NCI-H1092 (cell line): ENCODE results near the gene PPM1B.
"Not testable (repeated sequence)": the region's sequence is repeated elsewhere in the genome, so short reads cannot be mapped to it uniquely, and the experiment has no call there.

ENCODE experiments used
- DNase-seq: peaks from one replicate; lab custom pipeline; 2025; lab: John Stamatoyannopoulos, UW

The PPM1B gene

DNA sequence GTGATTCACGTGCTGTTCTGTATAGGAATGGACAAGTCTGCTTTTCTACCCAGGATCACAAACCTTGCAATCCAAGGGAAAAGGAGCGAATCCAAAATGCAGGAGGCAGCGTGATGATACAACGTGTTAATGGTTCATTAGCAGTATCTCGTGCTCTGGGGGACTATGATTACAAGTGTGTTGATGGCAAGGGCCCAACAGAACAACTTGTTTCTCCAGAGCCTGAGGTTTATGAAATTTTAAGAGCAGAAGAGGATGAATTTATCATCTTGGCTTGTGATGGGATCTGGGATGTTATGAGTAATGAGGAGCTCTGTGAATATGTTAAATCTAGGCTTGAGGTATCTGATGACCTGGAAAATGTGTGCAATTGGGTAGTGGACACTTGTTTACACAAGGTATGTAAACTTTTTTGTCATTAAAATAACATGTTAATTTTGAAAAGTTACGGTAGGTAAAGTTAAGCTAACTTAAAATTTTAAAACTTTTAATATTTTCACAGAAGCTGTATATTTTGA lies 33.0 kb downstream of the PPM1B start:
- no peak for DNase-seq

DNA sequence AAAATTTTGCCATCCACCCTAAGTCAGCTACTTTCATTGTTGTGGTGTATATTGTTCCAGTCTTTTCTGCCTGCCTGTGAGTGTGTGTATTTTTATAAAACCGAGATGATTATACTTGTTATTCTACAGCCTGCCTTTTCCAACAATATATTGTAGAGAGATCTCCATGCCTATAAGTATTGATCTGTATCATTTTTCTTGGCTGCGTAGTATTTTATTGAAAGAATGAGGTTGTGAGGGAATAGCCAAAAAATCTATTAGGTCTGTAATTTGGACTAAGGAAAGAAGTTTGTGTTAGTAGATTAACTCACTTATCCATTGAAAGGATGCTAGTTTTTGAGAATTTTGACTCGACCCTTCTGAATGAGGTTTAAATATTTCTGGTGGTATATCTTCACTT lies 34.9 kb downstream of the PPM1B start:
- no peak for DNase-seq

DNA sequence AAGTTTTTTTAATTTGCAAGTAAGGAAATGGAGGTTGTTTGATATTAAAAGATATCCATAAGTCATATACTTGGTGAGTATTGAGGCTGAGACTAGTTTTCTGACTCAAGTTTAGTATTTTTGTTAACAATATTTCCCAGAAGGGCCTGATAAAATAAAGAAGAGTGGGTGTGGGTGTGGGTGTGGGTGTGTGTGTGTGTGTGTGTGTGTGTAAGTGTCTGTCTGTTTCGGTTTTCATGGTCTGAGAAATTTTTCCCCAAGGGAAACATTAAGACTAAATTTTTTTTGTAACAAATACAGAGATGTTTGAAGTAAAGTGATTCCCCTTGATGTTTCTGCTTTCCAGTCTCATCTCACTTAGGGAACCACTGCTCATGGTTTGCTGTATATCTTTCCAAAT lies 36.5 kb downstream of the PPM1B start:
- DNase-seq = no peak

DNA sequence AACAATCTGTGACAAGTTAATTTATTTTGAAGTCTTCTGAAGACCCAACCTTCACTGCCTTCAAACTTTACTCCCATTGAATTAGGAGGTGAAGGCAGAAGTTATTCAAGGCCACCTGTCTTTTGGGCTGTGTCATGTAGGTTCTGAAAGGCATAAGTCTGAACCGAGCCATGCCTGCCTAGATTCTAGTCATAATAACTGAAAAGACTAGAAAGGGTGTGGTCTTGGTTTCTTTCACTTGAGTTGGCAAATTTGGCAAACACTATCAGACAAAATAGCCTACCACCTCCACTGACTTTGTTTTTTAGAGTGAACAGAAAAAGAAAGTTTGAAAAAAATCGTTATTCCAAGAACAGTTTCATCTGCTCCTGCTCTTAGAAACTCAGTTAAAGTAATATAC lies 38.4 kb downstream of the PPM1B start:
- no peak for DNase-seq

DNA sequence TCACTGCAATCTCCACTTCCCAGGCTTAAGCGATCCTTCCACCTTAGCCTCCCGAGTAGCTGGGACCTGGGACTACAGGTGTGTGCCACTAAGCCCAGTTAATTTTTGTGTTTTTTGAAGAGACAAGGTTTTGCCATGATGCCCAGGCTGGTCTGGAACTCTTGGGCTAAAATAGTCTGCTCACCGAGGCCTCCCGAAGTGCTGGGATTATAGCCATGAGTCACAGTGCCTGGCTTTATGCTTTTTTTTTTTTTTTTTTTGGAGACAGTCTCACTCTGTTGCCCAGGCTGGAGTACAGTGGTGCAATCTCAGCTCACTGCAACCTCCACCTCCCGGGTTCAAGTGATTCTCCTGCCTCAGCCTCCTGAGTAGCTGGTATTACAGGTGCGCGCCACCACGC lies 39.0 kb downstream of the PPM1B start:
- DNase-seq = not testable (repeated sequence)

DNA sequence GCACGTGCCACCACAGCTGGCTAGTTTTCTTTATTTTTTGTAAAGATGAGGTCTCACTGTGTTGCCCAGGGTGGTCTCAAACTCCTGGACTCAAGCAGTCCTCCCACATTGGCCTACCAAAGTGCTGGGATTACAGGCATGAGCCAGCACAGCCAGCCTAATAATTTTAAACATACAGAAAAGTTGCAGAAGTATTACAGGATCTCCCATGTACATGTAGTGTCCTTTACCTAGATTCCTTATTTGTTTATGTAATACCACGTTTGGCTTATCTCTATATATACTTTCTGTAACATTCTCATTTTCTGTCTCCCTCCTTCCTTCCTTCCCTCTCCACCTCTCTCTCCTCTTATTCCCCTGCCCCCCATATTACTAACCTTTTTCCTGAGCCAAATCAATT lies 41.7 kb downstream of the PPM1B start:
- DNase-seq = no peak

DNA sequence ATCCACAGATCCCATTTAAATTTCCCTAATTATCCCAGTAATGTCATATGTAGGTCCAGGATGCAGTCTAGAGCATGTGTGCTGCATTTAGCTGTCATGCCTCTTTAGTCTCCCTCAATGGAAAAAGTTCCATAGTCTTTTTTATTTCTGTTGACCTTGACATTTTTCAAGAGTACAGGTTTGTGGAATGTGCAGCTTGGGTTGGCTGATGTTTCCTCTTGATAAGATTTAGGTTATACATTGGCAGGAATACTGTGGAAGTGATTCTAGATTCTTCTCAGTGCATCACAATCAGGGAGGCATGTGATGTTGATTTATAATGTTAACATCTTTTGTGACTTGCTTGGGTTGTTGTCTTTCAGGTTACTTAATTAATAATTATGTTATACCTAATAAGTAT lies 42.5 kb downstream of the PPM1B start:
- DNase-seq = no peak

DNA sequence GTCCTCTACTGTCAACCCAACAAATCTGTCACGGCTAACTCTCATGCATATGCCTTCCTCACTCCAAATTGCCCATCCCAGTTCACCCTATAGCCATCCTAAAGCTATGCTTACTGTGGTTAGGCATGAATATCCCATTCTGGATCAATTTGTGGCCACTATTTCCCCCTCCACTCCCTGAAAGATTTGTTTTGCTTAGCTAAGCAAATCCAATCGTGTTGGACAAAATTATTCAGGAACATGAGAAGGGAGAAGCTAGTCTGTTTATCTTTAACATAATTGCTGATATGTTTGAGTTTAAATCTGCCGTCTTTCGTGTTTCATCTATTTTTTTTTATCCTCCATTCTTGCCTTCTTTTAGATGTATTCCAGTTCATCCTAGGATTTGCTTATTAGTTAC lies 43.6 kb downstream of the PPM1B start:
- DNase-seq = no peak

DNA sequence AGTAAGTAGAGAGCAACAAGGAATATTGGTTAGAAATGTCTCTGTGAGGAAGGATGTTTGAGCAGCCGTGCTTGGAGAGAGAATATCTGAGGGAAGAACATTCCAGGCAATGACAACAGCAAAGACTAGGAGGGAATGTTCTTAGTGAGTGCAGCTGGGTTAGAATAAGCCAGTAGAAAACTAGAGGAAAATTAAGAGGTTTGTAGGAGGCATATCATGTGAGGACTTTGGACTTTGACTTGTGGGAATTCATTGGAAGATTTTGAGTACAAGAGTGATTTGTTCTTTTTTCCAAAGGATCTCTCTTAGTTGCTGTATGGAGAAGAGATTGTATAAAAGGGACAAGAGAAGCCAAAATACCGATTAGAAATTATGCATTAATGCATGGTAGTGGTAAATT lies 47.2 kb downstream of the PPM1B start:
- DNase-seq = no peak

DNA sequence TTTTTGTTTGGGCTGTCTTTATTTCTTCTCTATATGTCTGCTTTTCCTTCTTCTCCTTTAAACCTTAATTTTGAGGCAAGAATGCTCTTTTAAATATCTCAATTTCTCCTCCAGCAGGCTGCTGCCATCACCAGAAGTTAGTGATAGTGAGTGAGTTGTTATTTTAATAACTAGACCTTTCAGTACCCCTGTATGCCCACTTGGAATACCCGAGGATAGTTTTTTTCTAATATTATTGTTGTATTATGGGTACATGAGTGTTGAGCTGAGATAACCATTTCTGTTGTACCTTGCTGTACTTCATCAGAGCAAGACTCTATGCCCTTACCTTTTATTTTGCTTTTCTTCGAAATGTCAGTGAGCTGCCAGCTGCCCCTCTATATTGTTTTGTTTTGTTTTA lies 50.1 kb downstream of the PPM1B start:
- DNase-seq = no peak

DNA sequence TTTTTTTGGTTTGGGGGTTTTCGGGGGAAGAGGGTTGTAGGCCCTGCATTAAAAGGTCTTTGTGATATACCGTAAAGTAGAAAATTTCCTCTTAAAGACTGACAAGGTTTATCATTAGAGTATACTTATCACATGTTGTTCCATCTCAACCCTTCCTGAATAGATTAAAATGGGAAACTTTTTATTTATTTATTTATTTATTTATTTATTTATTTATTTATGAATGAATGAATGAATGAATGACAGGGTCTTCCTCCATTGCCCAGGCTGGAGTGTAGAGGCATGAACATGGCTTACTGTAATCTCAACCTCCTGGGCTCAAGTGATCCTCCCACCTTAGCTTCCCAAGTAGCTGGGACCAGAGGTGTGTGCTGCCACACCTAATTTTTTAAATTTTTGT lies 58.1 kb downstream of the PPM1B start:
- no peak for DNase-seq

DNA sequence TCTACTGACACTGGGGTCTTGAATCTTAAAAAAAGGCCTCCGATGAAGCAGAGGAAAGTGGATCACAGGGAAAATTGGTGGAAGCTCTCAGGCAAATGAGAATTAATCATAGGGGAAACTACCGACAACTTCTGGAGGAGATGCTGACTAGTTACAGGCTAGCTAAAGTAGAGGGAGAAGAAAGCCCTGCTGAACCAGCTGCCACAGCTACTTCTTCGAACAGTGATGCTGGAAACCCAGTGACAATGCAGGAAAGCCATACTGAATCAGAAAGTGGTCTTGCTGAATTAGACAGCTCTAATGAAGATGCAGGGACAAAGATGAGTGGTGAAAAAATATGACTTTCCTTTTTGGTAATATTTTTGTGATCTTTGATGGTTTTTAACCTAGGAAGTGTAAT lies 61.7 kb downstream of the PPM1B start:
- no peak for DNase-seq

DNA sequence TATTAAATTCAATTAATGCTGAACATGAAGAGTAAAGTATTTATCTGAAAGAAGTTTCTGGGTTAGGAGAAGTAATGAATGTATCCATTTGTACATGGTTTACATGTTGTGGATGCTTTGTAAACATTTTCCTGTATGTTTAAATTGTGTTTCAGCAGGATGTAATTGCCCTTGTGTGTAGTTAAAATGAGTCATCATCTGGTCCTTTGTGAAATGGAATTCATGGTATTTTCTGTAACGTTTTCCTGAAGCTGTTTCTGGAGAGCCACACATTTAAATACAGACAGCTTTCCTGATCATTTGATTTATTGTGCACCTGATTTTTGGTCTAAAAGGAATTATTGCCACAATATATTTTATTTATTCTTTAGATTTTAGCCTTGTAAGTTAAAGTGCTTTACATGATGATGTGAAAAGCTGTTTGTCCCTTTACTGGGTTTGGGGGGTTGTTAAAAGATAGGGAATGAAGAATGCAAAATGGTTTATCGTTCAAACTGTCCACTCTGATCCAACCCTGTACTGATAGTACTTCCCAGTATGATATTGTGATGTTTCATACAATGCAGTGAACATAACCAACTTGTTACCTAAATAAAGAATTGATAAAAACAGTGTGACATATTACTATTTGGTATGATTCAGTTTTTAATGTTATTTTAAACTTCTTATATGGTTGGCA lies 64.9 kb downstream of the PPM1B start:
- no peak for DNase-seq

DNA sequence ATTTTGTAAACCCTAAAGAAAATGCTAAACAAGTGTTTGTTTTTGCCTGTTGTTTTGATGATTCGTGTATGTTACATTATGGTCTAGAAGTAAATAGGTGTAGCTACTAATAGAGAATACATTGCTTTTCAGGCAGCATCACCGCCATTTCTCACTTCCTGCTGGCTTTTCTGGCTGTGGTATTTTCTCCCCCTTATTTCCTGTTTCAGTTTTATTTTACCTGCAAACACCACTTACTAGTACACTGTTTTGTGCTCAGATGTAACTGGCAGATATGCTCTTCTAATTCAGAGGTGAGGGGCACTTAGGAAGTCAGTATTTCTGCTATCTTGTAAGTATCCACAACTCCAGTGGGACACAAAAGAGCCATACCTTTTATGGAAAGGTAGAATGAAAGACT lies 68.5 kb downstream of the PPM1B start:
- no peak for DNase-seq

DNA sequence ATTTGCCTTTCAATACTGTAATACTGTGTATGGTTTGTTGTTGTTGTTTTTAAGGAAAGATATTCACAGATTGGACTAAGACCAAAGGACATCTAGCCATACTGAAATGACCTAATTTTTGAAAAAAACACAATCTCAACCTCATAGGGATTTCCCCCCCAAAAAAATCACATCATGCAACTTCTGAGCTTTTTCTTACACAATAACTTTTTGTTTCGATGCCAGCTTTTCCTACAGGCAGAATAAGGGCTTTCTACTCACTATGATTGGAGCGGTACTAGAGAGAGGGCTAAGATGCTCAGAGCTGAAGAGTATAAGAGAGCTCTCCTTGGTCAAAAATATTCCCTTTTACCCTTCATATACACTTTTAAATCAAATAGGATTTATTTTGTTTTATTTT lies 74.2 kb downstream of the PPM1B start:
- no peak for DNase-seq

DNA sequence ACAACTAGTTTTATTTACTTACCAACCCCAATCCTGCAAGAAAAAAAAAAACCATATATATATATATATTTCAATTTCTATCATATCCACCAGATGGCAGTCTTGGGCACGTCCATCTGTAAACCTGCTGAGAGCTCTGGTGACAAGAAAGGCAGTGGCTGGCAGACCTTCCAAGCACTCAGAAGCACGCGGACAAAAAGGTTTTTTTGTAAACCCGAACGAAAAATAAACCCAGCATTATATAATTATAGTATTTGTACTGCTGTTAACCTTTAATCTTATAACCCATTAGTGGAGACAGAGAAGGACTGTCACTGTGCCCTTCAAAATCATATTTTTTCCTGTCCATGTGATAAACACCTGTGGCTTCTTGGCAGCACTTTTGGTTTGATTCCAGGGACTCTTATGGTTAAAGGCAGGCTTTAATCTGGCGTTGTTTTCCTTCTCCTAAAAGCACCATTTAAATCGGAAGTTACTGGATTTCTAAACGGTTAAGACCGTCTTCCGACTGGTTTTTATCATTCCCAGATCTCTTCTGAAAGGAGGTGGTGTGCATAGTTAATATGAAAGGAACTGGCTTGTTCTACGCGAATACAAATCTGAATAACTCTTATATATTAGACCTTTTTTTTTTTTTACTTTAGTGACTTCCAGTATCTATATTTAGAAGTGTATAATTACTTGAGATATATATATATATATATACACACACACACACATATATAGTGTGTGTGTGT lies 75.6 kb downstream of the PPM1B start:
- peak; percentile 82 for DNase-seq

DNA sequence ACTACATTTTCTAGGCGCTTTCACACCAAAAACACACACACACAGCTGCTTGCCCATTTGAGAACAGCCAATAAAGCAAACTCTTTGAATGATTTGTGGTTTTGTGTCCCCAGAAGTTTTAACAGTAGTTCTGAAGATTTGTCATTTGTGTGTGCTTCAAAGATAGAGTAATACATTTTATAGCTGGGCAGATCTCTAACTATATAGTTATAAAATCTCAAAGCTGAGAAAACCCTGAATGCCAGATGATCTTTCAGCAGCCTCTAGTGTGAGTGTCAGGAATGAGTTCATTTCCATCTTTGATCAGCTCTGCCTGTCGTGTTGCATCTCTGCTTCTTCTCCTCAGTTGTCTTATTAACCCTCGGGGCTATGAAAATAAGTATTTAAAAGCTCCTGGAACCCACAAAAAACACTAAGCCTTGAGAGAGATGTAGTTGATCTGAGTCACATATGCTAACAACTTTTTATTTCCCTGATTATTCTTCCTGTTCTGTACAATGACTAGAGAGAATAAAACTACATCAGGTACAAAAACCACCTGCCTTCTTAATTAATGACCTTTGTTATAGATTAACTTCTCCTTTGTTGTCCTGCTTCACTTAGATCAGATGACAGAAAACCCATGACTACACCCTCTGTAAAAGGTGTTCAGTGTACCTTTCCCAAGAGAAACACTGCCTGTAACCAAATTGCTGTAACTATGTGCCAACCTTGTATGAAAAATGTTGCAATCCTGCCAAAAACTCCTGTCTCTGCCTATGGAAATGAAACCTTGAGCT lies 76.6 kb downstream of the PPM1B start:
- no peak for DNase-seq

DNA sequence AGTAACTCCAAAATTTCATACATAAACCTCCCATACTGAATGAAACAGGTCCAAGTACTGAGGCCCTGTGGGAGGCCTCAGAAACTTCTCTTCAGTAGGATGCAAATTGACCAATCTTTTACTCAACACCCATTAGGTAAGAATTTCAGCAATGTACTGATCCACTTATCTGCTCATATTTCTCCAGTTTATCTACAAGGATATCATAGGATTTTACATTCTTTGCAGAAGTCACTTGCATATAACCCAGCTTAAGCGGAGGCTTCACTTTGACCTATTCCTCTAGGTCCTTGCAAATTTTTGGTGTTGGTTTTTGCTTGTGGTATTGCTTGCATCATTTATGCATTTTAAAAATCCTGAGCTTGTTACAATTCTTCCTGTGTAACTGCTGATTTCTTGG lies 77.8 kb downstream of the PPM1B start:
- DNase-seq = no peak

DNA sequence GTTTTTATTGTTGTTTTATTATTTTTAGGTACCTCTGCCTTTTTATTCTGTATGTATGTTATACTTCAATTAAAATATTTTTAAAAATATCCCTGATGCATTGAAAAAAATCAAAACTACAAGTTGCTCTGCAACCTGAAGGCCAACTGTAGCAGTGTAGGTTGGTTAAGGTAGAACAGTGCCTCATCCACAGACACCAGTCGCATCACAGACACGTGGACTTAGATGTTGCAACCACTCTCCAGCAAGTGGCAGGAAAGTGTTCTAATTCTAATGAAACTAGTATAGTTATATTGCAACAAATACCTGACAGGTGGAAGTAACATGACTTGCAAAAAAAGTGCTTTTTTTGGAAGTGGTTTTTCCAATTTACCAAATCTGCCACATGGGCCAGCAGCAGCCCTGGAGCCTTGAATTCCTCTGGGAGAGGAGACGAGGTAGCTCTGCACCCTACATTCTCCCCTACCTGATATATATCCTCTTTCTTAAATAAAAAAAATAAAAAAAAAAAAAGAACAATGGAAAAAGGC lies 78.2 kb downstream of the PPM1B start:
- no peak for DNase-seq

DNA sequence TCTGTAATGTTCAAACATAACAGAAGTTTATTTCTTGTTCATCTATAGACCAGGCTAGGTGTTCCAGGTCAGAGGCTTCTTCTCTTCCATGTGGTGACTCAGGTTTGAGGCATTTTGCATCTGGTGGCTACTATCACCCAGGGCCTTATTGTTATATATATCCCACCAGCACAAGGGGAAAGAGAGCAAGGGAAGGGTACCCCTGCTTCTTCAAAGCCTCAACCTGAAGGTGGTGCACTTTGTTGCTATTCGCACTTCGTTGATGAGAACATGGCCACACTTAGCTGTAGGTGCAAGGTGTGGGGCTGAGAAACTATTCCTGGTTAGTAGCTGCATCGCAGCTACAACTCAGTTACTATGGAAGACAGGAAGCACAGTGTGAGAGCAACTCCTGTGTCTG lies 79.2 kb downstream of the PPM1B start:
- no peak for DNase-seq

DNA sequence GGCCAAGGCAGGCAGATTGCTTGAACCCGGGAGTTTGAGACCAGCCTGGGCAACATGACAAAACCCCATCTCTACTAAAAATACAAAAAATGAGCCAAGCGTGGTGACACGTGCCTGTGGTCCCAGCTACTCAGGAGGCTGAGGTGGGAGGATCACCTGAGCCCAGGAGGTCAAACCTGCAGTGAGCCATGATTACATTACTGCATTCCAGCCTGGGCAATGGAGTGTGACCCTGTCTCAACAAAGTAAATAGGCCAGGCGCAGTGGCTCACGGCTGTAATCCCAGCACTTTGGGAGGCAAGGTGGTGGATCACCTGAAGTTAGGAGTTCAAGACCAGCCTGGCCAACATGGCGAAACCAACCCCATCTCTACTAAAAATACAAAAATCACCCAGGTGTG lies 80.6 kb downstream of the PPM1B start:
- not testable (repeated sequence) for DNase-seq

DNA sequence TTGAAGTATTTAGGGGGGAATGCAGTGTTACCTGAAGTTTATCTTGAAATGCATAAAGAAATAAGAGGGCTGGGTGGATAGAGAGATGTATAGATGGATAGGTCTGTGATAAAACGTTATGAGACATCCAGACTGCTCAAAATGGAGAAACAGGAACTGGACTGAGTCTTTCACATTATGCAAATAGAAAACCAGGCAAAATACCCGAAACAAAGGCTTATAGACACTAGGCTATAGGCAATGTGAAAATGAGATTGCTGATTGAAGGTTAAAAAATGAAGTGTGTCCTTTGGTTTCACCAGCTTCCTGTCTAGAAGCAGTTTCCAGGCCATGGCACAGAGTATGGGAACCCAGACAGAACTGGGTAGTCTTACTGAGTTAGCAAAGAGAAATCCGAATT lies 81.7 kb downstream of the PPM1B start:
- DNase-seq = no peak

DNA sequence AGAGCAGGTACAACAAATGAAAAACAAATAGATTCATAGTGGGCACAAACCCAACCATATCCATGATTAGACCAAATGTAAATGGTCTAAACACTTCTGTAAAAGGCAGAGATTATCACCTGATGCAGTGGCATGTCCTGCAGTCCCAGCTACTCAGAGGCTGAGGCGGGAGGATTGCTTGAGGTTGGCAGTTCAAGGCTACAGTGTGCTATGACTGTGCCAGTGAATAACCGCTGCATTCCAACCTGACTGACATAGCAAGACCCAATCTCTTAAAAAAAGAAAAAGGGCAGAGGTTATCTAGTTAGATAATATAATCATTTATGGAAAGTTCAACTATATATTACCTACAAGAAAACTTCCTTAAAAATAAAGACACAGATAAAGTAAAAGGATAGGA lies 85.3 kb downstream of the PPM1B start:
- no peak for DNase-seq
